ENCODE results near the gene FEM1B.
A peak's percentile ranks its signal among the peaks of the same experiment; 100 is the strongest.
"Not testable (repeated sequence)": the region's sequence is repeated elsewhere in the genome, so short reads cannot be mapped to it uniquely, and the experiment has no call there.

FEM1B gene

GRCh38 chr15:68277603-68278344 is at the start of gene FEM1B:
FEM1B (plus strand) TSS chr15:68277745; CDS start chr15:68278418, 673 bp downstream.
- peak; percentile 90 for DNase-seq

DNA sequence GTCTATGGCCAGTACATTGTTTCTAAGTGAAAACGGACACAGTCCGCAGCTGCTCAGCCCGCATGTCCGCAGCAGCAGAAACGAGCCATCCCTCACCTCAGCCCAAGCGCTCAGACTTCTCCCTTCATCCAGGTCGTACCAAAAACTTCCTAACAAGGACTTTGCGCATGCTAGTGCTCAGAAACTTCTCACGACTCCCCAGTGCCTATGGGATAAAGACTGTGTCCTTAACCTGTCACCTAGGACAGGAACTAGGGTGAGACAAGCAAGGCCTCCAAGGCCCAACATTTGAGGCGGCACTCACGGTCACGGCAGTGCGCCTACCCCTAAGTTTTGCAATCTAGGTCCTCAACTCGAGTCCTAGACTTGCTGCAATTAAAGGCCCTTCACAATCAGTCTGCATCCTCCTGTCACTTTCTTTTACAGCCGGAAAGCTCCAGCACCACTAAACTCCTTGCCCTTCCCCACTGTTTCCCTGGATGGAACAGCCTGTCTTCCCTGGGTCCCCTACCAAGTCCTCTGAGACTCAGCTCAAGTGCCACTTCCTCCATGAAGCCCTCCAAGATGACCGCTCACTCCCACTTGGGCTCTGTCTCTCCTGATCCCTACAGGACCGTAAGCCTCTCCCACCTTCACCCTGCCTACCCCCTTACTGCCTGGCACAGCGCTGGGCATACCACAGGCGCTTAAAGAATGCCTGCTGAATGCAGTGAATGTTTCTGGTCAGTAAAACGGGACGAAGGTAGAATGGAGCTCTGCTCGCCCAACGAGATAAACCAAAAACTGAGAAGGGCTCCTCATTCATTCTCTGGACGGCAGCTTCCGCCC is 49.2 kb upstream of the FEM1B start:
- no peak for DNase-seq

DNA sequence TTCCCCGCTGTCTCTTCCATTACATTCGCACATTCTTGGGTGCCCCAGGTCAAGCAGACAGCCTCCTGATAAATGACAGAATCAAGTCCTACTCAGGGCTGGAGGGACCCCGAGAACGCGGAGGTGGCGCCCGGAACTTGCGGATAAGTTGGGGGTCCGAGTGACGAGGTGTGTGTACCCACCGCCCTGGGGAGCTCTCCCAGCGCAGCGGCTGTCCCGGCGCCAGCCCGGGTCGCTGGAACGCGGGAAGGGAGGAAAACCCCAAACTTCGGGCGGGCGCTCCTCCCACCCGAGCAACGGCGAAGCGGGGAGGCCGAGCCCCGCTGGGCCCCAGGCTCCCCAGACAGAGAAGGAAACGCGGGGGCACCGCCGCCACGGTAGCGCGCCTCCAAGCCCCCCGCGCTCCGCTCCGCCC is 48.6 kb upstream of the FEM1B start:
- no peak for DNase-seq

DNA sequence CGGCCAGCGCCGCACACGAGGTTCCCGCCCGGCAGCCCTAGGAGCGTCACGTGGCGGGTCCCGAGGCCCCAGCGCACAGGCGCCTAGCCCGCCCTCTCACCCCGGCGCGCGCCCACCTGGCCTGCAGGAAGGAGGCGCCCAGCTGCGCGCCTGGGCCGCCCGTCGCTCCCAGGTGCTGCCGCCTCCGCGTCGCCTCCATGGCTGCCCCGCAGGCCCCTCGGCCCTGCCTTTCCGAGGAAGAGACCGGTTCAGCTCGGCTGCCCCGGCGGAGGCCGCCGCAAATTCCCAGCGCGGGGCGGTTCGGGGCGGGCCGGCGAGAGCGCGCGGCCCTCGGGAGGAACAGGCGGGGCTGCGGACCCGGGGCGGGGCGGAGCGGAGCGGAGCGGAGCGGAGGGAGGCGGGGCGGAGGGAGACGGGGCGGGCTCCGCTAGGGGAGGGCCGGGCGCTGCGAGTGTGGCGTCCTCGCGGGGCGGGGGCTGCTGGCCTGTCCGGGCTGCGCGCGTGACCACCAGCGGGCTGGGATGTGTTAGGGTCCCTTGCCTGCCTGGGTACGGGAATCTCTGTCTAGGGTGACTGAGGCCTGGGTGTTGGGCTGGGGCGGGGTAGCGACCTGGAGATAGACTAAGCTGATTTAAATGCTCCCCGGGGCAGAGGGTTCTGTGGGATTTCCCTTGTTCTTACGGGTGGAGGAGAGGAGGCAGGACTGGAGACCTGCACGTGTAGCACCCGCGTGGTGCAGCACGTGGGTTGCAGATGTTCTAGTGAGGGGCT is 48.0 kb upstream of the FEM1B start, which contains the start of gene CLN6:
Gene CLN6, minus strand, starts transcription at position 343 of the 771 bp plus-strand sequence. Its CDS starts 144 bp downstream, at position 199.
- peak; percentile 84 for DNase-seq

DNA sequence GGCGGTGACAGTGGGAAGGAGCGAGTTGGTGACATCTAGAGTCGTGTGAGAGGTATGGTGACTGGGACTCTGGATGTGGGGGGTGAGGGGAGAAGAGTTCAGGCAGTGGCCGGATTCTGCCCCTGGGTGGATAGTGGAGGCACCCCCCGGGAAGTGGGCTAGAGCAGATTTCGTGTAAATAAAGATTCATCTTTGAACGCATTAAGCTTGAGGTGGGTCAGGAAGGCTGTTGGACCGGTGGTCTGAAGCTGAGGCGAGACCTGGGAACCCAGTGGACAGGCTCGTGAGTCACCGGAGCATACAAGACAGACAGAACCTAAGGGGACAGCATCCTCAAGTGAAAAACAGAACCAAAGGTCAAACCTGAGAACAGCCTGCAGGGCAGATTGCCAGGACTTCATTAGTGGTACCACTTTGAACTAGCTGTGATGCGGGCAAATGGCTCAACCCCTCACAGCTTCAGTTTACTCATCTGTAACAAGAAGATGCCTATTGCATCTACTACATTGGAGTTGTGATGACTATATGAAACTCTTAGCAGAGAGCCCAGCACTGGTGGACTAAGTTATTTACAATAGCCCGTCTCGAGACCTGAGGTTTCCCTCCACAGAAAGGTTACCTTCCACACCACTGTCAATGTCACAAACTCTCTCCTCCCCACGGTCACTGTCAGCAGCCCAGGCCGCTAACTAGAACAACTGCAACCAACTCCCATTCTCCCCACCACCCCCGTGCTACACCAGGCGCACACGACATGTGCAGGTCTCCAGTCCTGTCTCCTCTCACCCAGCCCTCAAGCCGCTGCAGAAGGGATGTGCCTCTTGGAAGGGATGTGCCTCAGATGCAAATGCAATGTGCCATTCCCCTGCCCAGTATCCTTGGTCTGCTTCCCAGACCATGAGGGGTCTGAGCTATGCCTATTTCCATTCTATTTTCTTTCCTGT is 47.1 kb upstream of the FEM1B start:
- DNase-seq: no peak

DNA sequence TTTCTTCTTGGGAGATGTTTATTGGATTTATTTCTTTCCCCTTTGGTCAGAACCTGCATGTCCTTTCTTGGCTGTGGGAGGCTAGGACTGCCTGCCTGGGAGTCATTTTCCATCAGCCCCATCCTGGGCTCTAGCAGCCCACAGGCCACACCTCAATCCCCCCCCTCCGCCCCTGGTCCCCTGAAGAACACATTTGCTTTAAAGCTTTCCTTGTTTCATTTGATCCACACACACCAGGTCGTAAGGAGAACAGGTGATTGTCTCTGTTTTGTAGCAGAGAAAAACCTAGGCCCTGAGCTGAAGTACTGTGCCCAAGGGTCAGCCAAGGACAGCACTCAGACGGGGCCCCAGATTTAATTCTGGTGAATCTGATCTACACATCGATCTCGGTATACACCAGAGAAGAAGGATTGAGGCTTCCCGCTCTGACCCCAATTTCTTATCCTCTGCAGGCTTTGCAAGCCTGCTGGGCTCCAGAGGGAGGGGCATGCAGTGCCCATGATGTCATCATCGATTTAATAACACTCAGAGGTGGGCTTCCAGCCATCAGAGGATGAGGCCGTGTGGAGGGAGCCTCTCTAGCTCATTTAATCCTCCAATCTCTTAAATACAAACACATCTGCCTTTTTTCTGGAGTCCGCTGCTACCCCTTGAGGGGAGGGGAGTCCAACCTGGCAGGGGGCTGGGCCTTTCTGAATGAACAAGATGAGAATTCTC is 46.3 kb upstream of the FEM1B start:
- no peak for DNase-seq

DNA sequence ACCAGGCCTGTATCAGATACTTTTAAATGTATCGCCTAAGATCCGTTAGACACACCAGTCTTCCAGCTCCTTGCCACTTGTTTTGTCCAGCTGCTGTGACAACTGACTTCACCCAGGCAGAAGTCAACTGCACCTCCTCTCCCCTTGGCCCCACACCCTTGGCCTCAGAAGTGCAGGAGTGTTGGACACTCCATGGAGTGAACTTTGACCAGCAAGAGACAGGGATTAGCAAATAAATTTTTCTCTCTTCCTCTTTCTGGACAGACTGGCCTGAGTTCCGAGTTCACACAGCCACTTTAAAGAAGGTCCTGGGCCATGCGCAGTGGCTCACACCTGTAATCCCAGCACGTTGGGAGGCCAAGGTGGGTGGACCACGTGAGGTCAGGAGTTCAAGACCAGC is 45.1 kb upstream of the FEM1B start:
- no peak for DNase-seq

DNA sequence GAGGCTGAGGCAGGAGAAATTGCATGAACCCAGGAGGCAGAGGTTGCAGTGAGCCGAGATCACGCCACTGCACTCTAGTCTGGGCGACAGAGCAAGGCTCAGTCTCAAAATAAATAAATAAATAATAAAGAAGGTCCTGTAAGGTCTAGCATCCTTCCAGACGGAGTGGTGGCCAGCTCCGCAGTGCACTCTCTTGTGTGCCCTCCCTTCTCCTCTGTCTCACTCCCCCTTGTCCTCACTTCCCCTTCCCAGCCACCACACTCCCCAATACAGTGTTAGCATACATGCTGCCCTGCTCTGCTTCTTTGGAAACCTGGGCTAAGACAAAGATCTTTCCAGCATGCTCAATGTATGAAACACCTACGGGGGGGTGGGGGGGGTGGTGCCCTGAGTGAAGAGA is 44.6 kb upstream of the FEM1B start:
- no peak for DNase-seq

DNA sequence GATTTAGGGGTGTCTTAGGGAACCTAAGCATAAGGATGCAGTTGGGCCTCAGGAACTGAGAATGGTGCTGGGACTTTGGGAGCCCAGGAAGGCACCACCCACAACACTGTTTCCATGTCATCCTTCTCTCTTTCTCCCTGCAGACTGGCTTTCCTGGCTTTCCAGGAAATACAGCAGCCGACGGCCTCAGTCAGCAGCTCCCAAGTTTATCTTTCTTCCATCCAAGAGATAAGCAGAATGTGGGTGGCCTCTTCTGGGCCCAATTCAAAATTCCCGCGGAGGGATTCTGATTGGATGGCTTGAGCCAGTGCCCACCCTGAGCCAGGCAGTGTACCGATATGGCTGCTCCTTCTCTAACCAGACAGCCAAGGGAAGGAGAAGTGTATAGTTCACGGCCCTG is 43.5 kb upstream of the FEM1B start:
- DNase-seq: no peak

DNA sequence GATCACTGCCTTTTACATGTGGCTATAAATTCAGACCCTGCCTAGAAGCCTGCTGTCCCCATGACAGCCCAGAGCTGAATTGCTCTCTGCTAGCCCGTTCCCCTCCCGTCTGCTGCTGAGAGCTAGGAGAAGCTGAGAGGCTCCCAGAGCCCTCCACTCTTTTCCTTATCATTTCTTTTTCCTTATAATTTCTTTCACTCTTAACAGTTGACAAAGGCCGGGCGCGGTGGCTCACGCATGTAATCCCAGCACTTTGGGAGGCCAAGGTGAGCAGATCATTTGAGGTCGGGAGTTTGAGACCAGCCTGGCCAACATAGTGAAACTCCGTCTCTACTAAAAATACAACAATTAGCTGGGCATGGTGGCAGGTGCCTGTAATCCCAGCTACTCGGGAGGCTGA is 43.0 kb upstream of the FEM1B start:
- DNase-seq: not testable (repeated sequence)

DNA sequence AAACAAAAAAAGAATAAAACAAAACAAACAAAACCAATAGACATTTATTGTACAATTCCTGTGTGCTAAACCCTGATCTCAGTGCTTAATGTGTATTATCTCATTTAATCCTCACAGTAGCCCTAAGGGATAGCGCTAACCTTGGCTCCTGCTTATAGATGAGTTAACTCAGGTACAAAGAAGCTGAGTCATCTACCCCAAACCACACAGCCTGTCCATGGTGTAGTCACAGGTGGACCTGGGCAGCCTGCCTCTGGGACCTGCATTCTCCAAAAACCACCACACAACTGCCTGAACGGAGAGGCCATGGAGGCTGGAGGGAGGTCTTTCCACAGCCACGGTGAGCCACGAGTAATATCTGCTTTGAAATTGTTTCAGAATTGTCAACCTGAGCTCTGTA is 42.5 kb upstream of the FEM1B start:
- DNase-seq: no peak

DNA sequence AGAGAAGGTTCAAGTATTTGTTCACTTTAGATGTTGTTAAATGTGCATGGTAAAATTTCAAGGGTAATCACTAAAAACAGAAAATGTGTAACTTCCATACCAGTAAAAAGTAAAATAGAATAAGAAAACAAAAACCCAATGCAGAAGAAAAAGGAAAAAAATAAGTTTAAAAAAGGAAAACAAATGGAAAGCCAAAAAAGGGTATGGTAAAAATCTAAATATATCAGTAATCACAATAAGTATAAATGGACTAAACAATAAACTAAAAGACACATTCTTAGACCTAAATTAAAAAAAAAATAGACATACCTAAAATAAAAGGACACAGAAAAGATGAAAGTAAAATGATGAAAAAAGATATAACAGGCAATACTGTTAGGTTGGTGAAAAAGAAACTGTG is 38.5 kb upstream of the FEM1B start:
- DNase-seq: no peak

- DNase-seq: no peak
These were observed 36.2 kb upstream of the FEM1B start for GRCh38 chr15:68241088-68241935.

GRCh38 chr15:68244235-68244634 is 33.3 kb upstream of the FEM1B start:
- no peak for DNase-seq

- DNase-seq: no peak
These were observed 28.4 kb upstream of the FEM1B start for GRCh38 chr15:68249058-68249713.

DNA sequence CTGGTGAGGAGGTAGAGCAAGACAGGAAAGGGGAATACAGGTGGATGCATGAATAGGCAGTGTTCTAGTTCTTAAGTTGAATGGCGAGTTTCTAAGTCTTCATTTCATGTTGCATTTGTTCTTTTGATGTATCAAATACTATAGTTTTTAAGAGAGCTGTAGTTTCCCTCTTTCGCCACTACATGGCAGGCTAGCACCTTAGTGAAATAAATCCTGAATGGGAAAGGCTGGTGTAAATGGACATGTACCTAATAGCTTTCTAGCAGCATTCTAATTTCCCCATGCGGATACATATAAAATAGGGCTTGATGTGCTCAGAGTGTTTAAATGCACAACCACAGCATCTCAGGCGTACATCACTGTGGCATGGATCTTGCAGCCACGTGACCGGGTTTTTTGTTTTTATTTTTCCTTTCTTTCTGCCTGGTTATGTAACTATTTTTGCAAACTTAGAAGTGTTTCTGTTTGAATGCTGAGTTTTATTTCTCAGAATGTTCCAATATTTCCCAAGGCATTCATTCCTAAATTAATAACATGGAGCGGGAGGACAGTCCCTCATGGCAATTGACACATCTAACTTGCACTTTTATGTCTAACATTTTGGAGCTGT is 24.5 kb upstream of the FEM1B start:
- DNase-seq: no peak

DNA sequence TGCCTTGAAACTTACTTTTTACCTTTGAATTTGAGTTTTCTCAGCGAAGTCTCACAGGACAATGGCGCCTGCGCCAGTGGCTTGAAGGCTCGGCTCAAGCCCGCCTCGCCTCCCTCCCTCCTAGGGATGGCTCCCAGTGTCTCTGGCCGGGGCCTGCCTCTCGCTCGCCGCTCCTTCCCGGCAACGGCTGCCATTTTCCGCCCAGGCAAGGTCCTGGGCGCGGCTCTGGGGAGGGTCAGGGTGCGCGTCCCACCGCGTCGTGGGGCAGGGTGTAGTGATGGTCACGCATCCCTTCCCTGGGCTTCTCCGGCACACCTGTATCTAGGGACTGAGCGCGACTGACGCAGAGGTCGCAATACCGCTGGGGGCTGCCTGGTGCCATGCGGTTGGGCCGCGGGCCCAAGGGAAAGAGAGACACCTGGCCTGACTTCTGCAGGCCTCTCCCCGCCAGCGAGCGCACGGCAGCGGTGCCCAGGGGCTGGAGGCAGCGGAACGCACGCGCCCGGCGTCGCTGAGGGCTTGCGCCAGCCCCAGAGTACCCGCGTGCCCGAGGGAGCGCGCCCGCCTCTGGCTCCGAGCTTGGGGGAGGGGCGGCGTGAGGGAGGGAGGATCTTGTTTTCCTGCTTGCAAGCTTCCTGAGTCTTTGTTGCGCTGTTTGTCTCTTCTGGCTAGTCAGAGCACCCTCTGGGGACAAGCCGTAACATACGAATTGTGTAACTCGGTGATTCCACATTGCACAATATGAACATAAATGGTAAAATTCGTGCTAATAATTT is 20.7 kb upstream of the FEM1B start:
- DNase-seq: peak; percentile 76

GRCh38 chr15:68258692-68259091 is 18.9 kb upstream of the FEM1B start:
- peak; percentile 38 for DNase-seq

DNA sequence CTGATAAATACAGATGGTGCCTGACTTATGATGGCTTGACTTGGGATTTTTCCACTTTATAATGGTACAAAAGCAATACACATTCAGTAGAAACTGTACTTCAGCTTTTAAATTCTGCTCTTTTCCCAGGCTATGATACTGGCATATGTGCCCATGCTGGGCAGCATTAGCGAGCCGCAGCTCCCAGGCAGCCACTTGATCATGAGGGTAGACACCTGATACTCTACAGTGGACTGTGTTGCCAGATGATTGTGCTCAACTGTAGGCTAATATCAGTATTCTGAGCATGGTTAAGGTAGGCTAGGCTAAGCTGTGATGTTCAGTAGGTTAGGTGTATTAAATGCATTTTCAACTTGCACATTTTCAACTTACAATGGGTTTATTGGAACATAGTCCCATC is 17.7 kb upstream of the FEM1B start:
- DNase-seq: no peak

All from stimulated activated CD8-positive, alpha-beta memory T cell treated with anti-CD3 and anti-CD28 coated beads, Interleukin-4, amount 100 ng/mL, for 48 hours (primary cell).